ACHN (cell line): ENCODE results near the gene F11.
"Not testable (repeated sequence)": the region's sequence is repeated elsewhere in the genome, so short reads cannot be mapped to it uniquely, and the experiment has no call there.

Experiments
- DNase-seq: peaks from one replicate; pipeline ENCODE4 v3.0.0-alpha.2; 2015
- in situ Hi-C: cut with HindIII; loops from 2 replicates; pipeline ENCODE4 v1.10.0; 2017; ENCODE audit warnings: low sequenced_read_pairs, low pct_ligation_motif_present, low pct_unique_long_range_greater_than_20kb

The F11 gene

DNA sequence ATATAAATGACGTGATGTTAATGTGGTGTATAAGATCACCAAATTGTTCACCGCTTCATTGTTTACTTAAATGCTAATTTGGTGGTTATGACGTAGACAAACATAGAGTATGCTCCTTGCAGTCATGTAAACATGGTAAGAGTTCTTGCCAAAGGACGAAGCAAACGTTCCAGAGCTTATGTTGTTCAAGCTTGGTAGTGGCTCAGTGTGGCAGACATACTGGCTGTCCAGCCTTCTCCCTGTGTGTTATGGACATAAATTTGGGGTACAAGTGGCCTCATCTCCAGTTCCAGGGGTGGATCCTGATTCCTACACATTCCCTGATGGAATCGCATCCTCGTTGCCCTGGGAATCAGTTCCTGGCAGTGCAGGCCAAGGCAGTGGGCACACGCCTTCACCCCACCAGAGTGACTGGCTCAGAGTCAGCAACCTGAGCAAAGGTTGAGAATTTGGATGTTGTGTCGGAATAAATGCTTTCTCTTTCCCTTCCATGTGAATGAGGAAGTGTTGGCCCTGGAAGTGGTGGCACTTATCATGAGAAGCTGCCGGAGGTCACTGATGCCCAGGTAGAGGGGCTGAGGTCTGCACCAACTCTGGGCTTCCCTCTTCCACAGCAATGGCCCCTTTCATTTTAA lies 25.4 kb downstream of the F11 start:
- in situ Hi-C loops = no loop called here
- no peak for DNase-seq

DNA sequence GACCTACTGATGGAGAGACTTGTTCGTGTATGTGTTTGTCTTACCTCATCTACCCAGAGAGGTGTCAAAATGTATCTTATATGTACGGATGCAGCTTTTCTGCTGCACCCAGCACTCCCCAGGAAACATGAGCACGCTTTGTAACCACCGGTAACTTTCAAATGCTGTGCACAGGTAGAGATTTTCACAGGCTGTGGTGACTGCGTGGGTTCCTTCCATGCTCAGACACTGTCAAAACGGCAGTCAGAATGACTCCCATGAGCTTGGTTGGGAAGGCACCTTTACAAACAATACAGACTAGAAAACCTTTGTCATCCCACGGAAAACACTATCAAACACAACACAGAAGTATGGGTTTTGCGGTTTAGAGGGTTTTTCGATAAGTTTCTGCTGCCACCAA lies 28.2 kb downstream of the F11 start:
- DNase-seq = no peak
- in situ Hi-C loops = no loop called here

DNA sequence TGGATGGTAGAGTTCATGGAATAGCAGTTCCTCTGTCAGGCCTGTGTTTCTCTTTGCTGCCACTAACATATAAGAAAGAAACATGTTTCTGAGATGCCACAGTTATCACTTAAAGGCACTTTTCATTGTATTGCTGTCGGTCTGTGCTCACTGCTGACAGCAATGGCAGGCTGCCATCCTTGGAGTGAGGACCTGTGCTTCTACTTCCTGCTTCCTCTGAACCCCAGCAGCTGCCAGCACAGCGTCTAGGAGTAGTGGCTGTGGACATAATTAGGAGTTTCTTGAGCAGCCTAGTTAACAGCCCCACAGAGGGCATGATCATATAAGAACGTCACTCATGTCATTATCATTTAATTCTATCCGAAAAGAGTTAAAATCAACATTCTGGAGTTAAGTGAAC lies 30.5 kb downstream of the F11 start:
- DNase-seq = no peak
- in situ Hi-C loops = no loop called here

DNA sequence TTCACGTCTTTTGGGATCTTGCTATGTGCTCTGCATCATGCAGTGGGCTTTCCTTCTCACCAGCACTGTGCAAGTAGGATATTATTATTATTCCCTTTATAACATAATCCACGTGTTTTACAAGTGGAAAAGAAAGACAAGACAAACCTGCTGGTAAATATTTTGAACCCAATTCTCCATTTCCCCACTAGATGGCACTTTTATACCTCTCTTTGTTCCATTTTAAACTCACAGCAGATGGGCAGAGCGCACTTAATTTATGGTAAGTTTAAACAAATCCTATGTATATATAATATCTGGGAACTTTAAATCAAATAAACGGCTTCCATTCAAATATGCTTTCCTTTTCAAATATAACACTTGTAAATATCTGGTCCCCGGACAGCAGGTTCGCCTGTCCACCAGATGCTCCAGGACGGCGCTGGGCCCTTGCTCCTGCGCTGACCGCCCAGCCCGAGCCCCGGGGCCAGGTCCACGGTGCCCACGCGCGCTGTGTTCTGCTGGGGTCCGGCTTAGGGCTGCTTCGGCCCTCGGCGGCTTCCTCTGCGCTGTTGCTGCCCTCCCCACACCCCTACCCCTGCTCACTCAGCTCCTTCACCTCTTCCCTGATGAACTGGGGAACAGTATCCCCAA lies 31.1 kb downstream of the F11 start:
- in situ Hi-C loops = no loop called here
- DNase-seq = peak; percentile 50

DNA sequence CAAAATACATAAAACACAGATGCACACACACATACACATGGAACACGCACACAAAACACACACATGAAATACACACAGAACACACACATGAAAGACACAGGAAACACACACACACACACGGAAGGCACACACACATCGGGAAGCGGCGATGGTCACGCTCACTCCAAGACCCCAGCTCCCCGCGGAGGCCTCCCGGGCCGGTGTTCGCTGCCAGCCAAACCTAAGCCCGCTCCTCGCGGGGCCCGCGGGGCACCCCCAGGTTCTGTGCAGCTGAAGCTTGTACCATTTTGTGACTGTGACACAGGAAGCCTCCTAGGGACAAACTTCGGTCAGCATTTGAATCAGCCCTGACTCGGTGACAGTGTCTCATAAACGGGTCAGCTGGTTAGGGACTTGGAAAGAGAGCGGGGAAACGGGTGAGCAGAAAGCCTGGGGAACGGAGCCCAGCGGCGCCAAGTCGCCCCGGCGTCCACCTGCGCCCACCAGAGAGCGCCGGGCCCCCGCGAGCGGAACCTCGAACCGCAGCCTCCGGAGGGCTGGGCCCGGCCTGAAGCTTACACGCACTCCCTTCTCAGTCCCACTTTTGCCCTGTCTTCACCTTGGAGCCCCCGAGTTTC lies 32.1 kb downstream of the F11 start:
- in situ Hi-C loops = no loop called here
- no peak for DNase-seq

DNA sequence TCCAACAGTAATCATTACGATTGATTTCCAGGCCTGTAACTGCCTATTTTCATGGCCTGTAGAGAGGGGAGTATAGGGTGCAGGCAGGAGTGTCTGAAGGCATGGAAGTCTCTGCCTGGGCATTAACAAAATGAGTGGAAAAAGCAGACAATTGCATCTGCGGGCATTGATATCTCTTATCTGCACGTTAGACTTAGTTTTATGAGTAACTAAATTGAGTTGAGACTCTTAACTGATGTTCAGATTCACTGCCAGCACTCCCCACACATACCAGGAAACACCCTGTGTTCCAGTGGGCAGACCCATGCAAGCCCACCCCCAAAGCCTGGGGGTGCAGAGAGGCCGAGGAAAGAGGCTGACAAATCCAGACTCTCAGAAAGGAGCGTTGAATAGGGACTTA lies 33.3 kb downstream of the F11 start:
- in situ Hi-C loops = no loop called here
- no peak for DNase-seq

DNA sequence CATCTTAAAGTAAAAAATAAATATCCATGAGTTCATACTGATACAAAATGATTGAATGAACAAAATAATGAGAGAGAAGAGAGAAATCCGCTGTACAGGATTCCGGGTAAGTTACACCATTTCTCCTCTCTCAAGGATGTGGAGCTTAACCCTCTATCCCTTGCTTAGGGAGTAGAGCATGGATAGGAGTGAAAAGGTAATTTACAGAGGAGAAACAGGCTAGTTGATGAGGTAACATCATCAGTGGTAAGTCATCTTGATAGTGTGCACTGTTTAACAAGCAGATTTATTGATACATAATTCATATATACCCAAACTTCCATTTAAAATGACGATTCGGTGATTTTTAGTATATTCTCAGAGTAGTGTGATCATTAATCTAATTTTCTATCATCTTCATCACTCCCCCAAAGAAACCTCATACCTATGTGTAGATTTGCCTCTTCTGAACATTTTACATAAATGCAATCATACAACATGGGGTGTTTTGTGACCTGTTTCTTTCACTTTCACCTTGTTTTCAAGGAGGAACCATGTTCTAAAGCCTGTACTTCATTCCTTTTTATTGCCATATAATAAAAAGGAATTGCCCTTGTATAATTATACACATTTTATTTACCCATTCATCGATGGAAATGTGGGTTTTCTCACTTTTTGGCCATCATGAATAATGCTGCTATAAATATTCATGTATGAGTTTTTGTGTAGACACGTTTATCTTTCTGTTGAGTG lies 34.8 kb downstream of the F11 start:
- in situ Hi-C loops = no loop called here

DNA sequence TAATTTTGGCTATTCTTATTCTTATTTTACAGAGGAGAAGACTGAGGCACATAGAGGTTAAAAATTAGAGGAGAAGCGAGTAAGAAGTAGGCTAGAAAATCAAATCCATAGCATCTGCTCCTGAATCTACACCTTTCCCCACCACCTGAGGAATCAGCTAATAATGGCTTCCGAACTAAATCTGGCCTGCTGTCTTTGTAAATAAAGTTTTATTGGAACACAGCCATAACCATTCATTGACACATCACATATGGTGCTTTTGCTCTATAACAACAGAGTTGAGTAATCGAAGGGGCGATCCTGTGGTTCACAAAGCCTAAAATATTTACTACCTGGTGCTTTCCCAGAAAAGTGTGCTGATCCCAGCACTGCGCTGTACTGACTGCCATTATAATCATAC lies 38.2 kb downstream of the F11 start:
- in situ Hi-C loops = no loop called here
- DNase-seq = no peak

More for the DNA sequence above, 34.8 kb downstream of the F11 start:
- no peak for DNase-seq

DNA sequence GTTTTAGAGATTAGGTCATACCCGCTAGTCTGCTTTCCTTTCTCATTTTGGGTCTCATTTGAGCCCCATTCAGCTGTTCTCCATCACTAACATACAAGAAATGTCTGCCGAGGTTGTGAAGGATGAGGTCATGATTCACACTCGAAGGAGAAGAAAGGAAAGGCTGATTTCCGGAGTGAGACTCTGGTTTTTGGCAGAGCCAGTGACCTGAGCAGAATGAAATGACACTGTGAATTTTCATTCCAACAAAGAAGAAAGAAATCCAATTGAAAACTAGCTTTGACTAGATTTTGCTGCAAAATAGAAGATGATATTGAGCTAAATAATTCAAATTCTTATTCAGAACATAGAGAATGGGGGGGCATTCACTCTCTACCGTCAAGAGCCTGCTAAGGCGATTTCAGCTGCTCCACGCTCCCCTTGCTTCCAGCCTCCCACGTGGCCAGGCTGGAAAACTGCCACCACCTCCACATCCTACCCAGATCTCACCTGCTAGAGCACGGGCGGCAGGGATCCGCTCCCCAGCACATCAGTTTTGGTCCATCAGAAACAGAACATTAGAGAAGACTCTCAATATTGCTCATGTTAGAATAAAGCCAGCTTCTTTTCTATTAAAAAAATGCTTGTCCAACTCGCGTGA lies 39.0 kb downstream of the F11 start:
- DNase-seq = no peak
- in situ Hi-C loops = no loop called here

DNA sequence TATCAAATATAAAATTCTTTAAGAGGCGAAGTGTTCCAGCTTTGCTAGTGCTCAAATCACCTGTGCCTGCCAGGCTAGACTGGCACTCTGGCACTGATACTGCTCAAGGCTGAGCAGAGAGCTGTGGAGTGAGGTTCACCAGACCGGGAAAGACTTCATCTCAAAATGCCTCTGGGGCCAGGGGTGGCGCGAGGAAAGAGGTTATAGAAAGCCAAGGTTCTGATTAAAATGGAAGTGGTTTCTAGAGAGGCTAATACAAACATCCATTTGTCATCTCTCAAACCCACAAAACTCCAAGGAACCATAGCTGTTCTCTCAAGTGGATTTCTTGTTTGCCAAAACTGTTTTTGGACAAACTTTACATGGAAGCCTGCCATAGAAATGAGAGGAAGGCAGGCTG lies 41.5 kb downstream of the F11 start:
- no peak for DNase-seq
- in situ Hi-C loops = no loop called here

DNA sequence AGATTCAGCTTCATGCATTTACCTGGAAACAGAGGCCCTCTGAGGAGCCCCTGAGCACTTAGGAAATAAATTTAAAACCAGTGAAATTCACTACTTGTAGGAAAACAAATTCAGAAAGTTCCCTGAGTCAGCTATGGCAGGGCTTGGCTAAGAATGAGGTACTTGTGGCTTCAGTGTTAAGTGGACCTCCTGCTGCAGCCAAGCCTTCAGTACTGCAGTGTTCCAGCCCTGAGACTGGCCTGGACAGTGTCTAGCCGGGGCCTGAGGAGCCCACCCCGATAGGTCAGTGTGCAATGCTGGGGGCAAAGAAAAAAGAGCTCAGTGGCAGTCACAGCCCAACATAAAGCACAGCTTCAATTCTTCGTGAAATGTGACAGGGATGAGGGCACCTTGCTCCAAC lies 41.9 kb downstream of the F11 start:
- DNase-seq = no peak
- in situ Hi-C loops = no loop called here

DNA sequence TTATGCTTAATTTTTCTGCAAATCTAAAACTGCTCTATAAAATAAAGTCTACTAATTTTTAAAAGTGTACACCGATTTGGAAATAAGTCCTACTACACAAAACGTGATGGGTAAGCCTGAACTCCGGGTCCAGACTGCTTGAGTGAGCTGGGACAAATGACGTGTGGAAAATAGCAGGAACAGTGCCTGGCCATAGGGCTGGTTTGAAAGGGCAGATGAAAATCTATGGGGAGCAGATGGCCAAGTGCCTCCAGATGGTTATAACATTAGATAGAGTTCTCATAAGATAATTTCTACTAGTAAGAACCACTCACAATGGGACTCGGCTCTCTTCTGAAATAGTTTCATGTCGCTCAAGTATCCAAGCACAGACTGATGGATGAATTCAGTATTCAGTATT lies 52.5 kb downstream of the F11 start:
- in situ Hi-C loops = no loop called here
- no peak for DNase-seq

DNA sequence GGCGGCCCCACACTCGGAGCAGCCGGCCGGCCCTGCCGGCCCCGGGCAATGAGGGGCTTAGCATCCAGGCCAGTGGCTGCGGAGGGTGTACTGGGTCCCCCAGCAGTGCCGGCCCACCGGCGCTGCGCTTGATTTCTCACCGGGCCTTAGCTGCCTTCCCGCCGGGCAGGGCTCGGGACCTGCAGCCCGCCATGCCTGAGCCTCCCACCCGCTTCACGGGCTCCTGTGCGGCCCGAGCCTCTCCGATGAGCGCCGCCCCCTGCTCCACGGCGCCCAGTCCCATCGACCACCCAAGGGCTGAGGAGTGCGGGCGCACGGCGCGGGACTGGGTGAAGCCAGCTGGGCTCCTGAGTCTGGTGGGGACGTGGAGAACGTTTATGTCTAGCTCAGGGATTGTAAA lies 58.7 kb downstream of the F11 start:
- DNase-seq, in situ Hi-C loops: not testable (repeated sequence)

DNA sequence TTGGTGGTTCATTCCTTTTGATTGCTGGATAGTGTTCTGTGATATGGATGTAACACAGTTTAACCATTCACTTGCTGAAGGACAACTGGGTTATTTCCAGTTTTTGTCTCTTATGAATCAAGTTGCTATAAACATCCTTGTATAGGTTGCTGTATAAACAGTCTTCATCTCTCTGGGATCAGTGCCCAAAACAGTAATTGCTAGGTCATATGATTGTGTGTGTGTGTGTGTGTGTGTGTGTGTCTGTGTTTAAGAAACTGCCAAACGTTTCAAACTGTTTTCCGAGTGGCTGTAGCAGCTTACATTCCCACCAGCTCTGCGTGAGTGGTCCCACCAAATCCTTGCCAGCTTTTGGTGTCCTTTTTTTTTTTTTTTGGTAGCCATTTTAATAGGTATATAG lies 60.4 kb downstream of the F11 start:
- no peak for DNase-seq
- in situ Hi-C loops = no loop called here

DNA sequence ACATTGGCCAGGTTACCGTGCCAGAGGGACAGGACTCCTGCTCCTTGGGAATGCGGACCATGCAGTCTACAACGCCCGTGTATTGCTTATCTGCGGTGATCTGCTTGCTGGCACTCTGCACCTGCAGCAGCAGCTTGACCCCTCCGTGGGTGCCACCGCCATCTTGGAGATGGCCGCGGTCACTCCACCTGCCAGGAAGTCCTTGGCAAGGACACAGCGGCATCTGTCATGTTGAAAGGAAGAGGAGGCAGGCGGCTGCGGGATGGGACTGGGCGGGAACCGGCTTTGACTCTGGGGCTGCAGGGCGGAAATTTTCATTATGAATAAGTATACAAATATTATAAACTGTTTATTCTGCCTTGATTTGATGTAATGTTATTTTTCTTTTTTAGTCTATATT lies 63.4 kb downstream of the F11 start:
- DNase-seq = no peak
- in situ Hi-C loops = no loop called here

DNA sequence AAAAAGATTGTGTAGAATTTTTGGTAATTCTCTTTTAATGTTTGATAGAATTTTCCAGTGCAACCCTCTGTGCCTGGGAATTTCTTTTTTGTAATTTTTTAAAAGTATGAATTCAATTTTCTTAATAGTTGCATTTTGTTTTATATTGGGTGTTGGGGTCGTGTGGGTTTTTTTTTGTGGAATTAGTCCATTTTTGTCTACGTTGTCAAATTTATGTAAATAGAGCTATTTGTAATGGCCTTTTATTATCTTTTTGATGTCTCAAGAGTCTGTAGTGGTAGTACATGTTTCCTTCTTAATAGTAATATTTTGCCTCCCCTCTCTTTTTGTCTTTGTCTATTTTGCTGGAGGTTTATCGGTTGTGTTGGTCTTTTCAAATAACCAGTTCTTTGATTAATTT lies 64.4 kb downstream of the F11 start:
- DNase-seq = no peak
- in situ Hi-C loops = no loop called here

DNA sequence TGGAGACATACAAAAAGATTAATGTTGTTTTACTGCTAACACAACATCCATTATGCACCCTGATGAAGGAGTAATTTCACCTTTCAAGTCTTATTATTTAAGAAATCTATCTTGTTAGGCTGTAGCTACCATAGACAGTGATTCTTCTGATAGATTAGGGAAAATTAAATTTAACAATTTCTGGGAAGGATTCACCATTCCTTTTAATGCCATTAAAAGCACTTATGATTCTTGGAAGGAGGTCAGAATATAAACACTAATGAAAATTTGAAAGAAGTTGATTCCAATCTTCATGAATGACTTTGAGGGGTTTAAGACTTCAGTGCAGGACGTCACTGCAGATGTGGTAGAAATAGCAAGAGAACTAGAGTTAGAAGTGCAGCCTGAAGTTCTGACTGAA lies 69.8 kb downstream of the F11 start:
- no peak for DNase-seq
- in situ Hi-C loops = no loop called here
